Panc1 (cell line): Measurements from ENCODE around the gene GOLGB1. TPM values are rescaled to one million over a fixed set of nuclear protein-coding genes. Genes with fewer than 3 reads are reported as not detected.

Experiments used
- ATAC-seq: fragments of 200-7000 bp; cut with Tn5 transposase; 2 replicates; pipeline ENCODE4 v1.9.1; 2020; ENCODE audit warnings: mild to moderate bottlenecking, moderate library complexity
- BruUV-seq: library from RNA; stranded (reverse); fragments of 400-500 nt; replicated peaks from 2 replicates; lab custom pipeline; 2021; lab: Mats Ljungman, UMichigan
- CTCF ChIA-PET: fragments of 300-600 bp; sonication (Branson Sonifier 250); formaldehyde crosslinking; loops from one replicate; lab custom pipeline; 2022; ENCODE audit warnings: antibody characterized with exemption; lab: Charles Lee
- POLR2A ChIA-PET: fragments of 300-600 bp; sonication (Branson Sonifier 250); formaldehyde crosslinking; loops from one replicate; lab custom pipeline; 2022; ENCODE audit warnings: antibody characterized with exemption; lab: Charles Lee
- DNase-seq: peaks from one replicate; pipeline ENCODE4 v3.0.0-alpha.2; 2010; ENCODE audit warnings: low read depth, low spot score
- H3K27ac ChIP-seq: 2 replicates; pipeline ENCODE4 v1.5.1; 2011; ENCODE audit warnings: mild to moderate bottlenecking, low read length, inconsistent platforms
- H3K27me3 ChIP-seq: fragments of 200-500 bp; sonication (Bioruptor generic); 2 replicates; pipeline ENCODE4 v1.6.0; 2014; ENCODE audit warnings: low read length, inconsistent platforms; ENCODE audit not compliant: control insufficient read depth, insufficient read depth
- H3K36me3 ChIP-seq: fragments of 200-500 bp; sonication (Bioruptor generic); 2 replicates; pipeline ENCODE4 v1.5.1; 2014; ENCODE audit warnings: inconsistent platforms, mild to moderate bottlenecking, low read length, moderate library complexity; ENCODE audit not compliant: control insufficient read depth, insufficient read depth
- H3K4me1 ChIP-seq: 2 replicates; pipeline ENCODE4 v1.5.1; 2011; ENCODE audit warnings: inconsistent platforms, mild to moderate bottlenecking, low read length, moderate library complexity; ENCODE audit not compliant: control insufficient read depth, insufficient read depth
- H3K4me3 ChIP-seq, 2 experiments: 2 replicates each; pipeline ENCODE4 v1.5.1; 2011 to 2012; ENCODE audit warnings: low read depth in 2 of 2, low read length in 2 of 2, mild to moderate bottlenecking in 2 of 2, inconsistent platforms in 1 of 2, moderate library complexity in 1 of 2
- H3K9me3 ChIP-seq: fragments of 200-500 bp; sonication (Bioruptor generic); 2 replicates; pipeline ENCODE4 v1.5.1; 2014; ENCODE audit warnings: low read depth, mild to moderate bottlenecking, inconsistent platforms, low read length, moderate library complexity; ENCODE audit not compliant: control insufficient read depth, insufficient read depth
- CTCF ChIP-seq: fragments of 450-650 bp; IDR thresholded peaks from 2 replicates; pipeline ENCODE4 v1.5.1; 2017; ENCODE audit warnings: mild to moderate bottlenecking
- POLR2AphosphoS5 ChIP-seq: IDR thresholded peaks from 2 replicates; pipeline ENCODE4 v1.6.1; 2012; ENCODE audit warnings: mild to moderate bottlenecking, low read depth, low read length, moderate library complexity
- SIN3A ChIP-seq: IDR thresholded peaks from 2 replicates; pipeline ENCODE4 v1.6.1; 2012; ENCODE audit warnings: low read depth, mild to moderate bottlenecking, low read length, moderate library complexity, borderline replicate concordance; ENCODE audit not compliant: insufficient read depth
- TCF7L2 ChIP-seq: IDR thresholded peaks from 2 replicates; pipeline ENCODE4 v1.6.1; 2011; ENCODE audit warnings: mild to moderate bottlenecking, low read depth, low read length, inconsistent platforms
- in situ Hi-C: cut with HindIII; loops from 2 replicates; pipeline ENCODE4 v1.10.0; 2016; ENCODE audit warnings: low sequenced_read_pairs, low pct_unique_long_range_greater_than_20kb
- intact Hi-C: fragments of 100-400 bp; cut with micrococcal nuclease; formaldehyde crosslinking; loops from one replicate; pipeline ENCODE4 v1.10.0; 2022; ENCODE audit not compliant: unreplicated experiment
- total RNA-seq: library from RNA; stranded (reverse); gene quantifications from one replicate; pipeline ENCODE4 v1.2.1, GENCODE V29; 2021; ENCODE audit not compliant: unreplicated experiment
- TF ChIP-seq, protein P1 (sequence below), 2 experiments: IDR thresholded peaks; 2 replicates each; pipeline ENCODE4 v1.6.1; 2011 to 2012; ENCODE audit warnings: low read depth in 2 of 2, control low read depth in 1 of 2, low read length in 1 of 2, mild to moderate bottlenecking in 1 of 2, moderate library complexity in 1 of 2; ENCODE audit not compliant: insufficient read depth in 1 of 2

Gene GOLGB1
- total RNA-seq, 1 experiment from 2014 or later = 49.7 TPM

- Histone ChIP-seq H3K4me1 (no peaks in the 10 kb centered on the region), H3K27ac (no peak overlapping the region), H3K27me3 (peaks cover under 1% of the 10 kb centered on the region; the same call in 1 of the 2 replicates), H3K4me3 (no peak overlapping the region), H3K36me3 (no peaks in the 10 kb centered on the region), H3K9me3 (no peaks in the 10 kb centered on the region)
- DNase-seq (no peak), ATAC-seq (no peak)
- CTCF ChIA-PET = no interaction called here
- TF ChIP-seq POLR2AphosphoS5 (no peak), TCF7L2 (no peak), CTCF (no peak), SIN3A (no peak)
- TF ChIP-seq, protein P1, sequence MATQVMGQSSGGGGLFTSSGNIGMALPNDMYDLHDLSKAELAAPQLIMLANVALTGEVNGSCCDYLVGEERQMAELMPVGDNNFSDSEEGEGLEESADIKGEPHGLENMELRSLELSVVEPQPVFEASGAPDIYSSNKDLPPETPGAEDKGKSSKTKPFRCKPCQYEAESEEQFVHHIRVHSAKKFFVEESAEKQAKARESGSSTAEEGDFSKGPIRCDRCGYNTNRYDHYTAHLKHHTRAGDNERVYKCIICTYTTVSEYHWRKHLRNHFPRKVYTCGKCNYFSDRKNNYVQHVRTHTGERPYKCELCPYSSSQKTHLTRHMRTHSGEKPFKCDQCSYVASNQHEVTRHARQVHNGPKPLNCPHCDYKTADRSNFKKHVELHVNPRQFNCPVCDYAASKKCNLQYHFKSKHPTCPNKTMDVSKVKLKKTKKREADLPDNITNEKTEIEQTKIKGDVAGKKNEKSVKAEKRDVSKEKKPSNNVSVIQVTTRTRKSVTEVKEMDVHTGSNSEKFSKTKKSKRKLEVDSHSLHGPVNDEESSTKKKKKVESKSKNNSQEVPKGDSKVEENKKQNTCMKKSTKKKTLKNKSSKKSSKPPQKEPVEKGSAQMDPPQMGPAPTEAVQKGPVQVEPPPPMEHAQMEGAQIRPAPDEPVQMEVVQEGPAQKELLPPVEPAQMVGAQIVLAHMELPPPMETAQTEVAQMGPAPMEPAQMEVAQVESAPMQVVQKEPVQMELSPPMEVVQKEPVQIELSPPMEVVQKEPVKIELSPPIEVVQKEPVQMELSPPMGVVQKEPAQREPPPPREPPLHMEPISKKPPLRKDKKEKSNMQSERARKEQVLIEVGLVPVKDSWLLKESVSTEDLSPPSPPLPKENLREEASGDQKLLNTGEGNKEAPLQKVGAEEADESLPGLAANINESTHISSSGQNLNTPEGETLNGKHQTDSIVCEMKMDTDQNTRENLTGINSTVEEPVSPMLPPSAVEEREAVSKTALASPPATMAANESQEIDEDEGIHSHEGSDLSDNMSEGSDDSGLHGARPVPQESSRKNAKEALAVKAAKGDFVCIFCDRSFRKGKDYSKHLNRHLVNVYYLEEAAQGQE (IDR thresholded peaks at IDR 0.05; ENCODE audit: insufficient read depth in 1 of 2, low read depth in 2 of 2, low read length in 1 of 2) = no peak
- POLR2A ChIA-PET = no interaction called here
- BruUV-seq = no TSS peak
- intact Hi-C loops (no loop called here), in situ Hi-C loops (no loop called here)
Measured at GRCh38 chr3:121626495-121626894, 123.0 kb downstream of the GOLGB1 start.

DNA sequence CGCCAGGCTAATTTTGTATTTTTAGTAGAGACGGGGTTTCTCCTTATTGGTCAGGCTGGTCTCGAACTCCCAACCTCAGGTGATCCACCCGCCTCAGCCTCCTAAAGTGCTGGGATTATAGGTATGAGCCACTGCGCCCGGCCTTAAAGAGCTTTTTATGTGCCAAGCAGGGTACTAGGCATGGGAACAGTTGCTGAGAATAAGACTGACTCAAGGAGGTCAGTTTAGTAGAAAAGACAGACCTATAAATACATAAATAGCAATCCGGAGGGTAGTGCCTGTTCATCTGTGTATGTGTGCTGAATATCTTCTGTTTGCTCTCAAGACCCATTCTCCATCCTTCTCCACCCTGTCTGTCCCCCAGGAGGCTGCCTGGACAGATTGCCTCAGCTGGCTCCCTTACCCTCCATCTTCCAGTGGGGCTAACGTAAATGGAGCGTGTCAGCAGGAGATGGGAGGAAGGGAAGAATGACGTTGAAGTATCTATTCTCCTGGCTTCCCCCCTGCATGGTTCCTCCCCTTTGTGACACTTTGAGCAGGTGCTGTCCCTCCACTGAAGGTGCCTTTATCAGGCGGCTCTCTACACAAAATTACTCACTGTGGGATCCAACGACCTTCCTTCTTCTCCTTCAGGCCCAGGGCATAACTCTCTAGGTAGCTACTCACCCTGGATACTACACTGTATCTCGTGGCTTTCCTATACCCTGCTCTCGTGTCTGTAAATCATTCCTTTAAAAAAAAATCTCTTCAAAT is 125.2 kb downstream of the GOLGB1 start:
- H3K27me3 ChIP-seq = peaks cover 7% of the 10 kb centered on the region; the same call in 1 of the 2 replicates
- BruUV-seq = no TSS peak
- no peak overlapping the region for H3K4me3 ChIP-seq
- ChIA-PET CTCF (interaction anchor here (0.6 kb wide), 1 partner anchor 1027 kb away, joined by 3 read pairs; no protein-coding TSS in a partner anchor), POLR2A (no interaction called here)
- TF ChIP-seq SIN3A = no peak
- TF ChIP-seq TCF7L2 = no peak
- no peak for TF ChIP-seq POLR2AphosphoS5
- TF ChIP-seq, protein P1 (IDR thresholded peaks at IDR 0.05; ENCODE audit: insufficient read depth in 1 of 2, low read depth in 2 of 2, low read length in 1 of 2) = no peak
- TF ChIP-seq CTCF = no peak
- ATAC-seq = no peak
- H3K4me1 ChIP-seq = no peaks in the 10 kb centered on the region
- H3K9me3 ChIP-seq = no peaks in the 10 kb centered on the region
- DNase-seq = no peak
- in situ Hi-C loops (no loop called here), intact Hi-C loops (no loop called here)
- no peaks in the 10 kb centered on the region for H3K36me3 ChIP-seq
- no peak overlapping the region for H3K27ac ChIP-seq
